Tibial artery (tissue), 4 donors: Measurements from ENCODE around the gene PPP2R2C.

Source experiments
- DNase-seq, 2 donors: peaks; one replicate each; pipeline ENCODE4 v3.0.0-alpha.2; 2019
- H3K27ac ChIP-seq, 2 donors: fragments of 200-600 bp; sonication (generic) in 1 of 2; 1 replicate in 1 of 2; 2 replicates in 1 of 2; pipeline ENCODE4 v1.5.1; 2018 to 2019; ENCODE audit warnings: mild to moderate bottlenecking in 1 of 2
- H3K27me3 ChIP-seq, 2 donors: fragments of 200-600 bp; sonication (generic) in 1 of 2; one replicate each; pipeline versions ENCODE4 v1.5.1 to v1.6.0; 2016 to 2019
- H3K36me3 ChIP-seq, 3 donors: fragments of 200-600 bp; sonication (generic) in 2 of 3; one replicate each; pipeline ENCODE4 v1.5.1; 2016 to 2019; ENCODE audit warnings: mild to moderate bottlenecking in 2 of 3
- H3K4me1 ChIP-seq, 4 donors: fragments of 200-600 bp; sonication (generic) in 2 of 4; 1 replicate in 3 of 4; 2 replicates in 1 of 4; pipeline ENCODE4 v1.5.1; 2016 to 2019
- H3K4me3 ChIP-seq, 2 donors: fragments of 200-600 bp; sonication (generic) in 1 of 2; 1 replicate in 1 of 2; 2 replicates in 1 of 2; pipeline ENCODE4 v1.5.1; 2018 to 2019; ENCODE audit warnings: mild to moderate bottlenecking in 2 of 2
- H3K9me3 ChIP-seq, 3 donors: fragments of 200-600 bp; sonication (generic) in 1 of 3; one replicate each; pipeline ENCODE4 v1.5.1; 2016 to 2019
- CTCF ChIP-seq, 2 experiments: fragments of 200-600 bp in 1 of 2; fragments of 450-650 bp in 1 of 2; IDR thresholded peaks; one replicate each; pipeline ENCODE4 v1.5.1; 2017 to 2019; ENCODE audit warnings: antibody characterized with exemption in 2 of 2, mild to moderate bottlenecking in 1 of 2, moderate library complexity in 1 of 2
- intact Hi-C: fragments of 100-400 bp; cut with DNase I; formaldehyde crosslinking; loops from one replicate; pipeline ENCODE4 v1.15.0; 2023; ENCODE audit warnings: low total_unique reads

PPP2R2C gene

DNA sequence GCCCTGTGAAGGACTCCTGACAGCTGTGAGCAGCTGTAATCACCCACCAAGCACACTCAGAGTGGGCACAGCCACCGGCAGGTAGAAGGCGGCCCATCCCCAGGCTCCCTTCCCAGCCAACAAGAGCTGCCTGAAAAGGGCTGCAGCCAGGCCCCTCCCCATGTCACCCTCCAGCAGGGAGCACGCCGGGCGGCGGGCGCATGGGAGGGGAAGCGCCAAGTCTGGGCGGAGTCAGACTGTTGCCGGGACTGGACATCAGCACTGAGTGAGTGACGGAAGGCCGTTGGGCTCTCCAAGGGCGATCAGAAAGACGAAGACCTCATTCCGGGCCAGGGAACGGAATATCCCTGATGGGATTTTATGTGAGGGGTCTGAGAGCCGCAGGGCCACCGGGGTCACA lies 82.1 kb downstream of the PPP2R2C start:
- intact Hi-C loops: no loop called here
- TF ChIP-seq CTCF (IDR thresholded peaks at IDR 0.05): no peak
- Histone ChIP-seq H3K27ac (no peak overlapping the region), H3K4me1 (no peaks in the 10 kb centered on the region), H3K9me3 (no peaks in the 10 kb centered on the region), H3K36me3 (no peaks in the 10 kb centered on the region), H3K4me3 (no peak overlapping the region), H3K27me3 (peaks cover 0 to 52% of the 10 kb centered on the region in 2 donors)
- DNase-seq: no peak

- no peaks in the 10 kb centered on the region for H3K9me3 ChIP-seq
- intact Hi-C loops: no loop called here
- no peak for DNase-seq
- TF ChIP-seq CTCF (IDR thresholded peaks at IDR 0.05): no peak
- H3K27me3 ChIP-seq: peaks cover 0 to 49% of the 10 kb centered on the region in 2 donors
- H3K4me1 ChIP-seq: no peaks in the 10 kb centered on the region
- H3K36me3 ChIP-seq: no peaks in the 10 kb centered on the region
- H3K4me3 ChIP-seq: no peak overlapping the region
- no peak overlapping the region for H3K27ac ChIP-seq
Measured at GRCh38 chr4:6389142-6389825, 83.1 kb downstream of the PPP2R2C start.

DNA sequence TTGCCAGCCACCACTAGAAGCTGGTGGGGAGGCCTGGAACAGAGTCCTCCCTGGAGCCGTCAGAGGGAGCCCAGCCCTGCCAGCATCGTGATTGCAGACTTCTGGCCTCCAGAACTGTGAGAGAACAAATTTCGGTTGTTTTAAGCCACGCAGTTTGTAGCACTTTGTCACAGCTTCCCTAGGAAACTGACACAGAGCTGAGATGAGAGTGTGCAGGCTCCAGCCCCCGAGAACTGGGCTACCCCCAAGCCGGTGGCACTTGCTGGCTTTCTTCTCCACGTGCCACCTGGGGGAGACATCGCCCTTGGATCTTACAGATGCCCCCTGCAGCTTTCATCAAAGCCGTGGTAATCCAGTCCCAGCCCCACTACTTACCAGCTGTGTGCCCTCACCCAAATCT lies 83.7 kb downstream of the PPP2R2C start:
- peaks cover 0 to 54% of the 10 kb centered on the region in 2 donors for H3K27me3 ChIP-seq
- intact Hi-C loops: no loop called here
- H3K27ac ChIP-seq: no peak overlapping the region
- H3K36me3 ChIP-seq: no peaks in the 10 kb centered on the region
- no peaks in the 10 kb centered on the region for H3K9me3 ChIP-seq
- no peaks in the 10 kb centered on the region for H3K4me1 ChIP-seq
- no peak for DNase-seq
- TF ChIP-seq CTCF (IDR thresholded peaks at IDR 0.05): no peak
- H3K4me3 ChIP-seq: no peak overlapping the region

DNA sequence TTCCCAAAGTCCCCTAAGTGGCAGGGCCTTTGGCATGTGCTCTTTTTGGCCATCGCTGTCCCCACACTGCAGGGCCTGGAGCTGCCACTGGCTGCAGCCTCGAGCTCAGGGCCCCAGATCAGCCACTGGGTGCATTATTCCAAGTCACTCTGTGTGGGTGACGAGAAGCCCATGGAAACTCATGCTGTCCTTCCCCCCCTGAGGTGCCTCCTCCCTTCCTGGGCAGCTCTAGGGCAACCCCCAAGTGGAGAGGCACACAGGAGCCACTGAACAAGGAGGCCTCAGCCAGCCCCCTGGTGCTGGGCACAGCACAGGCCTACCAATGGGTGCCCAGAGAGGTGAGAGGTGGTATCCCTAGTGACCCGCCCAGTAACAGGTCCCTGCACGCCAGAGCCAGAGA lies 84.5 kb downstream of the PPP2R2C start:
- Histone ChIP-seq H3K27me3 (peaks cover 0 to 62% of the 10 kb centered on the region in 2 donors), H3K4me3 (no peak overlapping the region), H3K4me1 (no peaks in the 10 kb centered on the region), H3K36me3 (no peaks in the 10 kb centered on the region), H3K27ac (no peak overlapping the region), H3K9me3 (no peaks in the 10 kb centered on the region)
- intact Hi-C loops: no loop called here
- TF ChIP-seq CTCF (IDR thresholded peaks at IDR 0.05): no peak
- no peak for DNase-seq

GRCh38 chr4:6386091-6386490 lies 86.3 kb downstream of the PPP2R2C start:
- H3K27me3 ChIP-seq: peaks cover 0 to 65% of the 10 kb centered on the region in 2 donors
- no peaks in the 10 kb centered on the region for H3K36me3 ChIP-seq
- intact Hi-C loops: no loop called here
- no peaks in the 10 kb centered on the region for H3K9me3 ChIP-seq
- H3K4me3 ChIP-seq: no peak overlapping the region
- no peak for TF ChIP-seq CTCF (IDR thresholded peaks at IDR 0.05)
- no peak overlapping the region for H3K27ac ChIP-seq
- no peaks in the 10 kb centered on the region for H3K4me1 ChIP-seq
- DNase-seq: no peak

DNA sequence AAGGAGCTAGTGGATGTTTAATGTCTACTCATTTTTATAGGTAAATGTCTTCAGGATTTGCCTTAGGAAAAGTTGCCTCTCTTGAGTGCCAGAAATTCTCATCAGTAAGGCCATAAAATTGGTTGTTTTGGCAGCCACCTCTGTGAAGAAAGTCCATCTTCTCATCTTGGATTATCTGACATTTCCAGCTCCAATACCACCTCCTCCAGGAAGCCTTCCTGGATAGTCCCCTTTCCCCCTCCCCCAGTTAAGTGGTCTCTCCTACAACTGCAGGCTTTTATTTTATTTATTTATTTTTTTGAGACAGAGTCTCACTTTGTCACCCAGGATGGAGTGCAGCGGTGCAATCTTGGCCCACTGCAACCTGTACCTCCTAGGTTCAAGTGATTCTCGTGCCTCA lies 87.1 kb downstream of the PPP2R2C start:
- H3K36me3 ChIP-seq: no peaks in the 10 kb centered on the region
- H3K4me3 ChIP-seq: no peak overlapping the region
- H3K27me3 ChIP-seq: peaks cover 0 to 66% of the 10 kb centered on the region in 2 donors
- intact Hi-C loops: no loop called here
- TF ChIP-seq CTCF (IDR thresholded peaks at IDR 0.05): no peak
- no peak for DNase-seq
- no peaks in the 10 kb centered on the region for H3K9me3 ChIP-seq
- H3K4me1 ChIP-seq: no peaks in the 10 kb centered on the region
- no peak overlapping the region for H3K27ac ChIP-seq
